ENCODE data around the gene IRAG1.
A peak's percentile ranks its signal among the peaks of the same experiment; 100 is the strongest.

Gene IRAG1

DNA sequence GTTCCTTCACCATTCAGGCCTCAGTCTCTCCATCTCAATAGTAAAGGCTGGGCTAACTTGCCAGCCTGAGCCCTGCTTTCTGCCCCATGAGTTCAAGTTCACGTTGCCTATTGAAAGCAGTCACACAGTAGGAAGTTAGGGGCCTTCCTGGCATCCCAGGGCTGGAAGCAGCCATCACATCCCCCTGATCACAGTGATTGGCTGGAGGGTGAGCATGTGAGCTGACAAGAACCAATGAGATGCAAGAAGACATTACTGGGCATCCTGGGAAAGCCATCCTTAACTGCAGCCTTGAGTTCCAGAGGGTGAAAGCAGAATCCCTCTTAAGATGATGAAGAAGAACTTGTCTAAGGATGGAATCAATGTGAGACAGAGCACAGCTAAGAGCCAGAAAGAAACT lies 29.1 kb downstream of the IRAG1 start:
- DNase-seq: no peak

DNA sequence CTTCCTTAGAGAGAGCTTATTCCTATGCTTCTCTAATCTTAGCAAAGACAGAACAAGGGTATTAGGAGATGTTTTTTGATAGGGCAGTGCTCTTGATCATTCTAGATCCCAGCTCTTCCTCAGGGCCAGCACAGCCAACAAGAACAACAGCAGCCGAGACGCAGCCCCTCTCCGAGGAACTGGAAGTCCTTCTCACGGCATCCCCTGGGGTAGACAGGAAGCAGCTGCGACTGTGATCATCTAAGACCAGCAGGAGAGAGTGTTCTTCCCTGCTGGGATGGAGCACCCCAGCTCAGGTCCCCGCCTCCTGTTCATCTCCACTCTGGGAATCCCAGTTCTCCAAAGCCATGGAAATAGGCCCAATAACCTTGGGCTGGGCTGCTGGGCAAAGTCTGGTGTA lies 29.6 kb downstream of the IRAG1 start:
- no peak for DNase-seq

DNA sequence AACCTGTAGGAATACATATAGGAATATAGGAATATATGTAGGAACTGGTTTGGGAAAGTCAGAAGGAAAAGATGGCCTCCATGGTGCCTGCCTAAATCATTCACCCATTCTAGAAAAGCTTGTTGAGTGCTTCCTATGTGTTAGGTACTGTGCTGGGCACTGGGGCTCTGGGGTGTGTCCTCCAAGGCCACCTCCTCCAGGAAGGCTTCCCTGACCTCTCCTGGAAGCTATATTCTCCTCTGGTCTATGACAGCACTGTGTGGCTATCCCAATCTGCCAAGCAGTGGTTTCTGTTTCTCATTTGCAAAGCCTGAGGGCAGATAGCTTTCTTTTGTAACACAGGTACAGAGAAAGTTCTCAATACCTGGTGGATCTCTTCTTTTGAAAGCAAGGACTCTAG lies 30.2 kb downstream of the IRAG1 start:
- no peak for DNase-seq

DNA sequence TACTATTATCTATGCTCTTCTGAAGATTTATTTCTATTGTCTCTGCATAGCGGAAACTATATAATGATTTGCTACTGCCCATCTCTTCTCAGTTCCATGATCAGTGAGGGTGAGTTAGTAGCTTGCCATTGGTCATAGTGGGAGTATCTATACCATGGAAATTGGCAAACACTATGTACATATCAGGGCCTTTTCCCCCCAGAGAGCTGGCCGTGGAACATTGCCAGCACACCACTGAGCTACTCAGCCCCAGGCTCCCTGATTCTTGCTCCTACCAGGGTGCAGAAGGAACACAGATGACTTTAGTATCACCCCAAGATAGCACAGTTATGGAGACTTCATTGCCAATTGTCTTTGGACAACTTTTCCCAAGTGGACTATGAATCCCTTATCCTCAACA lies 33.2 kb downstream of the IRAG1 start:
- no peak for DNase-seq

DNA sequence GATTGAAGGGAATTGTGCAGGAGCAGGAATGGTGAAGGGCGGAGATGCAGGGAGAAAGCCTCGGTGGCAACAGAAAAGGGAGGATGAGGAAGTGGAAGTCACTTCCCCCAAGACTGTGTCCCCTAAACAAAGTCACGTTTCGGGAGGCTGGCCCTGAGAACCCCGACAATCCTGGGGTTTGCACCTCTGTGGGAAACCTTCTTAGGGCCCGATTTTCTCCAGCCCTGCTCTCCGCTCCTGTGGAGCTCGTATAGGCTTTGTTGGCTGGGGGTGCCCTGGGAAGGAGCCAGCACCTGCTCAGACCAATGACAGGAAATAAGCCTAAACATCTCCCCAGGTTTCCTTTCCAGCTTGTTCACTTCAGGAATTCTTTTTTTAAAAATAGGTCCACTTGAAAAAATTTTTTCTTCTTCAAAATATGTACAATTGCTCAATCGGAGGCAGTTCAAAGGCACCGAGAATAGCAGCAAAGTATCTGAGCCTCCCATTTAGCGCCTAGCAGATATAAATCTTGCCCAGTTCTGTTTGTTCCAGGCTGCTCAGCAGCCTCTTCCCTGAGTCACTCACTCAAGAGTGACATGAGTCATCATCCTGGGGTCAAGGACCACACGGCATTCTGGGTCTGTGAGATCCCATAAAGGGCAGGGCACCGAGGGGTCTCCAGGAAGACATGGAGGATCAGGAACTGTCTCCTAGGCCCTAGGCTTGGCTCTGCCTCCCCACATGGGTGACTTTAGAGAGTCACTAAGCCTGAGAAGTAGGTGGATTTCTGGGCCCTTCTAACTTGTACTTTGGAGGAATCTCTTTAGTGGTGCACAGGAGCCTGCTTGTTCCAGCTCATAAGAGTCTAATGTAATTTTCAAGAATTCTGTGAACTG lies 34.0 kb downstream of the IRAG1 start:
- DNase-seq: peak; percentile 94

DNA sequence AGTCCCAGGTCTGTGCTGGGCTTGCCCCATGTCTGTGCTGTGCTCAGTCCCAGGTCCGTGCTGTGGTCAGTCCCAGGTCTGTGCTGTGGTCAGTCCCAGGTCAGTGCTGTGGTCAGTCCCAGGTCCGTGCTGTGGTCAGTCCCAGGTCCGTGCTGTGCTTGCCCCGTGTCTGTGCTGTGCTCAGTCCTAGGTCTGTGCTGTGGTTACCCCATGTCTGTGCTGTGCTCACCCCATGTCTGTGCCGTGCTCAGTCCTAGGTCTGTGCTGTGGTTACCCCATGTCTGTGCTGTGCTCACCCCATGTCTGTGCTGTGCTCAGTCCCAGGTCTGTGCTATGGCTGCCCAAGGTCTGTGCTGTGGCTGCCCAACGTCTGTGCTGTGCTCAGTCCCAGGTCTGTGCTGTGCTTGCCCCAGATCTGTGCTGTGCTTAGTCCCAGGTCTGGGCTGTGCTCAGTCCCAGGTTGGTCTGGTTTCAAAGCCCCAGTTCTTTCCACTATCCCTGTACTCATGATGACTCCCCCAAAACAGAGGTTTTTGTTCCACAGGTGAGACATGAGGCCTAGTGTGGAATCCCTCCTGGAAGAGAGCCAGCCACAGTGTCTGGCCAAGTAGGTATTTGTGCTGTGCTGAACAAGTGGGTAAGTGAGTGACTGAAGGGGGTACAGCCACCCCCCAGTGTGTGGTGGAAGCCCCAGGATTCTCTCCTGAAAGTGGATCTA lies 34.8 kb downstream of the IRAG1 start:
- no peak for DNase-seq

DNA sequence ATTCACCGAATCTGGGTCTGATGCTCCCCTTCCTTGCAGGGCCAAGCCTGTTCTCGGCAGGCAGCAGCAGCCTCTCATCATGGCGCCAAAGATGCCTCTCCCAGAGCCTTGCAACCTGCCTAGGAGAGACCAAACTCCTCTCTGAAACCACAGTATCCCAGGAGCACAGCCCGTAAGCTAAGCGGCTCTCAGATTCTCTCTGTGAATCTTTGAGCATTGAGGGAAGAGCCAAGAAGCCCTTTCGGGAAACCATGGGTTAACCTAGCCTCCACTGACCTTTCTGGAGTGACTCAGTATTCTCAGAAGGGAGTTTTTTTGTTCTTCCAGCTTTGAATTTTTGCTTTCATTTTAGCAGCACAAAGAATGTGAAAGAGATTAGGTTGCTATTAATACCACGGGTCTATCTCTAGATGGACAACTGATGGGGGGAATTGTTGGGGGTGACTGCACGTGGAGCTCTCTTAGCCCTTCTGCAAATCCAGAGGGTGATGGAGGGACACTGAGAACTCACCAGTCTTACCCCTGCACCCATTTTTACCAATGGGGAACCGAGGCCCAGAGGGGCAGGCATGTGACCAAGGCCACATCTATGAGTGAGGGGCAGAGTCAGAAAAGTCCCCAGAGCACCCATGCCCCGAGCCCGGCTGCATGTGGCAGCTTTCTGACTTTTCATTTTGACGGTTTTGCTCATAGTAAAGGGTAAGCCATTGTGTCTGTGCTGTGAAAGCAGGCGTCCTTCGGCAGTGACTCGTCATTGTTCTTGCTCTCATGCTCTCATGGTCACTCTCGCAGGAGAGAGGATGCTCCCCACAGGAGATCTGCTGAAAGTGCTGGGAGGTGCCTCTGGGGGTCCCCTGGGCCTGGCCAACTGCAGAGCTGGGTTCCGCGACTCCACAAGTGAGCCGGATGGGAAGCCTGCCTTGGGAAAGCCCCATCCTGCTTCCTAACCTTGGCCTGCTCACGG lies 36.0 kb downstream of the IRAG1 start:
- peak; percentile 78 for DNase-seq

DNA sequence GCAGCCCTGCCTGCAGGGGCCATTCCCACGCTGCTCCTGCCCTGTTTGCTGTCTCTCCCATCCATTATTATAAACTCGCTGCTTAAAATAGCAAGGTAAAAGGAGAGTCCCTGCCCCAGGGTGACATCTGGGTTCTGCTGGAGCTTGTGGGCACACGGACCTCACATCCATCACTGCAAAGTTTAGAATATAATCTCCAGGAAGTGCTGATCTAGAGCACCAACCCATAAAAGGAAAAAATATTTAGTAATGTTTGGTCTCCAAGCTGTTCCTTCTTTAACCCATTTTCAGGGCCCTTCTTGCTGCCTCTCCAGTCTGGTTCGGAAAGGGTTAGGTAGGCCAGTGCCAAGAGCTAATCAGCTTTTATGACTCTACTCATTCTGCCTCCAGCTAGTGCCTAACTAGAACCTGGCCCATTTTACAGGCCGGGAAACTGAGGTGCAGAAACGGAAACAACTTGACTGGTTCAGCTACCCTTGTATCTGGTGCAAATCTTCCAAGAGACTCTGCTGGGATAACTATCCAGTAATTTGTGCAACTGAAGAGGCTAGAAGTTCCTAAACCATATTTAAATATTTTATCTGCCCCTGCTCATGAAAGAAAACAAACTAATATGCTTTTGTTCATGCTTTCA lies 37.5 kb downstream of the IRAG1 start:
- no peak for DNase-seq

DNA sequence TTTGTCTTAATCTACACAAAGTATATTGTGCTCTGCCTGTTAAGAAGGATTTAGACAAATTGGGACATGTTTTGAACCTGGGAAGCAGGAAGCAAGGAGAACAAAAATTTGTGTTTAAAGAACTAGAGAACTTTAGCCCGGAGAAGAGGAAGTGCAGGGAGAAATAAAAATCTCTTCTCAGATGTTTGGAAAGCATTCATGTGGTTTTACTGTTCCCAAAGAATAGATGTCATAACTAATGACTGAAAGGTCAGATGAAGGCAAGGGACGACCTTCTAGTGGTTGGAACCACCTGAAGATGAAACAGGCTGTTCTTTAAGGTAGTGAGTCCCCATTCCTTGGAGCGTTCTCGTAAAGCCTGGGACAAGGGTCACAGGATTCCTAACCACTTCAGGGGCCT lies 38.3 kb downstream of the IRAG1 start:
- DNase-seq: no peak

DNA sequence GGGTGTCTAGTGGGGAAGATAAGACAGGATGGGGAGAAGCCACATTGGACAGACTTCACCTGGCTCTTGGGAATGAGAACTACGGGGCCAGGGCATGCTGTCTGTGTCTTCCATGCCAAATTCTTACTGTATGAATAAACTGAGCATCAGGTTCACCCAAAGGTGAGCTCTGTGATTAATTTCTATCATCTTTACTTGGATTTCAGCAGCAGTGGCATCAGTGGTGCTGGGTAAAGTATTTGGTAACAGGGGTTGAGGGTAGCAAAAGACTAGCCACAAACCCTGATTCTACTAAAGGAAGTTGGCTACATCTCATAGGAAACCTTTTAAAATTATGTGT lies 38.8 kb downstream of the IRAG1 start:
- DNase-seq: no peak

DNA sequence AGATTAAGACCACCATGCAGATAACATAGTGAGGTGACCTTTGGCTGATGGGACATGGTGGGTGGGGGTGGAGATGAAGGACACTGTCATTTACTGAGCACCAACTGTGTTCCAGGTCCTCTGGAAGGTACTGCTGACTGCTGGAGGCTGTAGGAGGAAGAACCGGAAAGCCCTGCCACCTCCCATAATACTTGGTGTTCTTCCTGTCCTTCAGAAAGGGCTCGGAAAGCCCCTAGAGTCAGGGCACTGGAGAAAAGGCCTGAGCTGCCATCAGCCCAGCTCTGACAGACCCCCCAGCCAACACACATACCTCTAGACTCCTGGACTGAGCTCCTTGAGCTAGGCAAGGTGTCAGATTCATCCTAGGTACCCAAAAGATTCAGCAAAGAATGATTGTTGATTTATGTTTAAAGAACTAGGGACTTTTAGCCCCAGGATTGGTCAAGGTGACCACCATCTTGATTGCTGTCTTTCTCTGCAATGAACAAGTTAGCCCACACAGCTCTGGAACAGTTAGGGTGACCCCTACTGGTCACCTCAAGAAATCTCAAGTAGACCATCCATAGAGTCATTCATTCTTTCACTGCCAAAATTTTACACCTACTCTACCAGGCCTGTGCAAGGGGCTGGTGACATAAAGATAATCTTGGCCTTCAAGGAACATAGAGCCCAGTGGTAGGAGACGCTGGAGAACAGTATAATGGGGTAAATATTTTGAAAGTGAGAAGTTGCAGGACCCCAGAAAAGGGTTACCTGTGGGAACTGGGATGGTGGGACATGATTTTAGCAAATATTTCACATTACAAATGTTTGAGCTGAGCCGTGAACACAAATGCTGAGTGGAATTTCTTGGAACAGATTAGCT lies 39.4 kb downstream of the IRAG1 start:
- DNase-seq: peak; percentile 56

DNA sequence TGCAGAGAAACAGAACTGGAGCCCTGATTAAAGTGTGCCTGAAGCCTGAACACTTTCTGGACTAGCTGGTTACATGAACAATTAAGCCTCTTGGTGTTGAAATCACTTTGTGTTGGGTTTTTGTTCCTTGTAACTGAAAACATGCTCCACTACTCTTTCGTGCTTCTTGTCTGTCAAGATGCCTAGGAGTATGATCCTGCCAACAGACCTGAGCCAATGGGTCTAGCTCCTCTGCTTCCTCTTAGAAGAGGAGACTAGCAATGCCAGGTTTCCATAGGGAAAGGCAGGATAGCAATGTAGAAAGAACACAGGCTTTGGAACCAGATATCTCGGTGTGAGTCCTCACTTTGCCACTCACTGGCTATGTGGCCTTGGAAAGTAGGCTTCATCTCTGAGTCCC lies 40.3 kb downstream of the IRAG1 start:
- DNase-seq: no peak

DNA sequence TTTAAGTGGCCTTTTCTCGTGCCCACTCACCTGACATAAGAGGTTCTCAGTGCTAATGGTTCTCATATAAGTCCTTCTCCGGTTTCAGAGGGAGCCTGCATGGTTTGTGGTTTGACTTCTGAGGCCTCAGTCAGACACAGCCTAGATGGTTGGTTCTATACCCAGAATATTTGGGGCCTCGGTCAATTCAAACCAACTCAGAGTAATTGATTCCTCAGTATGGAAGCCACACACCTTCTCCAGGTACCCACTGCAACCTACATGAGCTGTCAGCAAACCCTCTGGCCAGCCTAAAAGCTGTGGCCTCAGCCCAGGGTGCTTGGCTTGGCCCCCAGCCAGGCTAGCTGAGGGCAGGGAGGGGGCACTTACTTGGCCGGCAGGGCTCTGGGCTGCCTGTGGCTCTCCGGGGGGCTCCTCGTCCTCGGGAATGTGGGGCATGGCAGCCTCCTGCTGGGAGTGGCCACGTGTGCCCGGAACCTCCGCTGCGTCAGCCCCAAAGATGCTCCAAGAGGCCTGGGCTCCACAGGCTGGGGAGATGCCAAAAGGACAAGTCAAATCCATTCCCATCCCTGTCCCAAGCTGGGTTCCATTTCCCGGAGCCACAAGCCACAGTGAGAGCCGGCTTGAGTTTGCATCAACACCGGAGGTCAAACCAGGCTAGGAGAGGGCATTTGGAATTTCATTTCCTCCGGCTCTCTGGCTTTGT lies 41.7 kb downstream of the IRAG1 start:
- DNase-seq: no peak

DNA sequence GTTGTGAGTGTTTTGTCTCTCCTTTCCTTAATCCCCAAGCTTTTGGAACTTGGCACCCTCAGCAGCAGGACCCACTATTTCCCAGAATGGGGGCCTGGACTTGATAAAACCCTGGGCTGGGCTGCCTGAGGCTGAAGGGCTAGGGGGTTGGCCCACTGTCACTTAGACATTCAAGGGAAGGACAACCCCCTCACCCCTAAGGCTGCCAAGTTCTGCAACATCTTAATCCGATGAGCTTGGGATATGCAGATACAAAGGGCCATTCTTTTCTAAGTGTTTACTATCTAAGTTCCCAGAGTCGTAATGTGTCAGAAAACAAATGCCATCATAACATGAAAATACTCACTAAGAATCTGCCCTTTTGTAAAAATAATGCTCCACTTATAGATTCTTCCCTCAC lies 42.9 kb downstream of the IRAG1 start:
- no peak for DNase-seq

DNA sequence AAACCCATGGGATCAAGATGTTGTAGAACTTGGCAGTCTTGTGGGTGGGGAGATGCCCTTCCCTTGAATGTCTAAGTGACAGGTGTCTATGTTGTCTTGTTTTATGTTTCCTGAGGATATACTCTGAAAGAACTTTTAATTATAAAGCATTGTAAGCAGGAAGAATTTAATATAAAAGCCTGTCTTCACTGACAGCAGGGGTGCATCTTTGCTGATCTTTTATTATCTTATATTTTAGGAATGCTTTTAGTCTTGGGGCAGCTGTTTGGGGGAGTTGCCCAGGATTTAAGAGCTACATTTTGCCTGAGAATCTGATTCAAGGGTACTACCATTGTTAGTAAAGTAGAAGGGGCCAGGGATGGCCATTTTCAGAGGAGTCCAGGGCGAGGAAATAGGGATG lies 43.4 kb downstream of the IRAG1 start:
- DNase-seq: no peak

DNA sequence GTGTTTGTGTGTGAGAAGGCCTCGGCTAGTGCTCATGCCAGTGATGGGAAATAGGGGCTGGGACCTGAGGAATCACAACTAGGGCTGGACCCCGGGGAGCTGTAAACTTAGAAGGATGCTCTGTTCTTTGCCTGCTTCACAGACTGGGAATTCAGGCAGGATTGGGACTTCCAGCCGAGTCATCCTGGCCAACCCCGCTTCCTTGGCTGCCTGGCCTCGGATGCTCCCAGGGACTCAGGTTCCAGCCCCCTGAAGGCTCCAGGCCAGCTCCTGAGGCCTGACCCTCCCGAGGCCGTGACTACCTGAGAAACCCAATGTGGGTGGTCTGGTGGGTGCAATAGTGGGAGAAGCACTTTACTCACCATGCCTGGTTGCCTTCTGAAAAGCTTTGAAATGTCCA lies 44.7 kb downstream of the IRAG1 start:
- DNase-seq: no peak

DNA sequence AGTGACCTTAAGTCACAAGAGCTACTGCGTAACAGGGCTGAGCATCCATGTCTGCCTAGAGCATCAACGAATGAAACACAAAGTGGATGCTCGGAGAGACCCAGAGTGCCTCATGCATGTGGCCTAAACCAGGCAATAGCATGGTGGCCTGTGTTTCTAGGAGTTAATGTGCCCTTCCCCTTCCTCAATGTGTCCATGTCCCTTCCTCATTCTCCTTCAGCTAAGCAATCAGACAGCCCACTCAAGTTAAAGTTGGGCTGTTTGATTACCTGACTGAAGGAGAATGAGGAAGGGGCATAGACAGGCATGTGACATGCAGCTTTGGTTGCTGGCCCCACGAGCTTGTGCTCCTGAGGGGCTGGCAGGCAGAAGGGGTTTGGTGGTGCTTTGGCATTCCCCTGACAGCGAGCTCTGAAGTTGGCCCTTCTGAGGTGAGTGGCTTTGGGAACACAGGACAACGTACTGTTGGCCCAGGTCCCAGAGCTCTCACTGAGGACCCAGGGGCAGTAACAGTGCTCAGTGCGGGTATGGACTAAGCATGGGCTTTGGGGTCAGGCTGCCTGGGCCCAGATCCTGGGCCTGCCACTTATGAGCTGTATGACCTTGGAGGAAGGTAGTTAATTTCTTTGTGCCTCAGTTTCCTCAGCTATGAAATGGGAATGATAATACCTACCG lies 46.7 kb downstream of the IRAG1 start:
- DNase-seq: no peak

DNA sequence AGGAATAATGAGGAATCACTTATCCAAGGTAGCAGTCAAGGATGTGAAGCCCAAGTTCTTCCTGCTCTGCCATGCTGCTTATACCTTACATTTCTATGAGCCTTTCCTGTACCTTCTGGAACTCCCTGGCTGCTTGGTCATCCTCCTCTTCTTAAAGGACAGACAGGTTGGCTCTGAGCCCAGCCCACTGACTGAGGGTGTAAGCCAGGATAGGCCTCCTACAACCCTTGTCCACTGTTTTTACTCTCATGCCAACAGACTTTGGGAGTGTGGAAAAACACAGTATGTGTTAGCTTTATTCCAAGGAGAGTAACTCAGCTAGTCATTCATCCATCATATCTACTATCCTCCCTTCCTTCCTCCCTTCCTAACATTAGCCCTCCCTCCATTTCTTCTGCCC lies 47.5 kb downstream of the IRAG1 start:
- DNase-seq: no peak

DNA sequence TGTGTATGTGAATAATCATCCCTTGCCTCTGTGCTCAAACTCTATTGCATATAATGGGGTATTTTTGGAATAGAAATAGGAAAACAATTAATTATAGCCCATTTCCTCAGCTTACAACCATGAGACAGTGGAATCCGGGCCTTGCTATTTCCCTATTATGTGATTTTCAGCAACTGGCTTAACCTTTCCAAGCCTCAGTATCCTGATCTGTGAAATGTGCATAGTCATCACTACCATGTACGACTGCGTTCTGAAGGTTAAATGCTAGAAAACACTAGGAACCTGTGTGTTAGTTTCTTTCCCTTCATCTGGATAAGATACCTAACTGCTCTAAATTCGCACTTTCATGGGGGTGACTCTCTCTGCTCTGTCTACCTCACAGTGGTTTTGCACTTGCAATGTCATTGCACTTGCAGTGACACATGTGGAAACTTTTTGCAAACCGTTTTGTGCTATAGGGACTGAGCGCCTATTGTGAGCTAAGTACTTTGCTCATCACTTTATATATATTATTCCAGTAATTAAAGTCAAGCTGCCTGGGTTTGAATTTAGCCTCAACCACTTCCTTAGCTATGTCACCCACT lies 48.3 kb downstream of the IRAG1 start:
- no peak for DNase-seq

All from fibroblast of skin of abdomen (primary cell).